NB4 (cell line): ENCODE data around the gene C2CD2.

Source experiments
- MYC ChIP-seq: IDR thresholded peaks from 2 replicates; pipeline ENCODE4 v1.6.1; 2011; ENCODE audit warnings: low read depth, low read length
- POLR2A ChIP-seq: IDR thresholded peaks from 2 replicates; pipeline ENCODE4 v1.6.1; 2011; ENCODE audit warnings: mild to moderate bottlenecking; ENCODE audit not compliant: insufficient read length; ENCODE audit errors: extremely low read depth
- TF ChIP-seq, protein P1 (sequence below): IDR thresholded peaks from one replicate; pipeline ENCODE4 v1.5.1; 2012; ENCODE audit warnings: low read depth, low read length

DNA sequence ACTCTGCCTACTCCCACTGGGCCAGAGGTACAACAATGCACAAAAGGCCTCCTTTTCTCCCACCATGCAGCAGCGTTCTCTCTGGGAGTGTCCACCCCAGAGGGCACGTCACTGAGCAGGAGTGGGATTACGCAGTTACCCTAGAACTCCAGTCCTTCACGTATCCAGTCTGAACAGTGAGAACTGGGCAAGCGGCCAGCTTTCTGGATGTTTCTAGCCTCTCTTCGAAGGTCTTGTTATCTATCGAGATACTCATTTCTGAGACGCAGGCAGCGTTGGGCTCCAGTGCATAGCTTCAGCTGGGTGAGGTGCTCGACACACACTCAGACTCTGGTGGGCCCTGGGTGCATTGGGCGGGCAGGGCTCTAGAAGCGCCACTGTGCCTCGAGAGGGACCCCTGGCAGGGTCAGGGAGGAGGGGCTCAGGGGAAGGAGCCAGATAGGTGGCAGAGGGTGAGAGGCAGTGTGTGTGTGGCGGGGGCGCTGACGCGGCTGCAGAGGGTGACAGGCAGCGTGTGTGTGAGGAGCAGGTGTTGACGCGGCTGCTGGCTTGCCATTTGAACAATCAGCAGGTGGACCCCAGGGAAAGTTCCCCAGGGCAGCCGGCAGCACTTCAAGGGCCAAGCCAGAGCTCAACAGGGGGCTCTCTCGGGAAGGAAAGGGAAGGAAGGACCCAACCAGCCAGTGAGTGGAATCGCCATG is 102.6 kb downstream of the C2CD2 start:
- TF ChIP-seq, protein P1, sequence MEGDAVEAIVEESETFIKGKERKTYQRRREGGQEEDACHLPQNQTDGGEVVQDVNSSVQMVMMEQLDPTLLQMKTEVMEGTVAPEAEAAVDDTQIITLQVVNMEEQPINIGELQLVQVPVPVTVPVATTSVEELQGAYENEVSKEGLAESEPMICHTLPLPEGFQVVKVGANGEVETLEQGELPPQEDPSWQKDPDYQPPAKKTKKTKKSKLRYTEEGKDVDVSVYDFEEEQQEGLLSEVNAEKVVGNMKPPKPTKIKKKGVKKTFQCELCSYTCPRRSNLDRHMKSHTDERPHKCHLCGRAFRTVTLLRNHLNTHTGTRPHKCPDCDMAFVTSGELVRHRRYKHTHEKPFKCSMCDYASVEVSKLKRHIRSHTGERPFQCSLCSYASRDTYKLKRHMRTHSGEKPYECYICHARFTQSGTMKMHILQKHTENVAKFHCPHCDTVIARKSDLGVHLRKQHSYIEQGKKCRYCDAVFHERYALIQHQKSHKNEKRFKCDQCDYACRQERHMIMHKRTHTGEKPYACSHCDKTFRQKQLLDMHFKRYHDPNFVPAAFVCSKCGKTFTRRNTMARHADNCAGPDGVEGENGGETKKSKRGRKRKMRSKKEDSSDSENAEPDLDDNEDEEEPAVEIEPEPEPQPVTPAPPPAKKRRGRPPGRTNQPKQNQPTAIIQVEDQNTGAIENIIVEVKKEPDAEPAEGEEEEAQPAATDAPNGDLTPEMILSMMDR, result no peak
- TF ChIP-seq POLR2A (no peak), MYC (no peak)
